ENCODE data around the gene PDZD2. TPM values are rescaled to one million over a fixed set of nuclear protein-coding genes. Genes with fewer than 3 reads are reported as not detected.

The PDZD2 gene
- total and polyA plus RNA-seq, 2 experiments from 2014 or later: 1.7 to 4.0 TPM

- no peak overlapping the region for H3K4me3 ChIP-seq
- H3K27me3 ChIP-seq: peaks cover 3% of the 10 kb centered on the region
- H3K4me1 ChIP-seq (ENCODE audit: insufficient read depth): peaks cover under 1% of the 10 kb centered on the region
- H3K36me3 ChIP-seq (replicated peaks; ENCODE audit: insufficient read depth, low read depth): no peaks in the 10 kb centered on the region
- no peak for DNase-seq (ENCODE audit: low spot score)
- no peak overlapping the region for H3K4me2 ChIP-seq
- no peaks in the 10 kb centered on the region for H3K79me2 ChIP-seq
- no peak overlapping the region for H3K27ac ChIP-seq
- no peak overlapping the region for H2AFZ ChIP-seq
- H3K9me2 ChIP-seq (replicated peaks; ENCODE audit: insufficient read depth): no peaks in the 10 kb centered on the region
- H3K9me3 ChIP-seq (ENCODE audit: low read depth): no peaks in the 10 kb centered on the region
- H4K20me1 ChIP-seq (ENCODE audit: insufficient read depth, poor library complexity, severe bottlenecking): no peaks in the 10 kb centered on the region
- TF ChIP-seq EZH2 (IDR thresholded peaks at IDR 0.05; ENCODE audit: borderline replicate concordance): no peak
- no peak for TF ChIP-seq EZH2phosphoT487 (IDR thresholded peaks at IDR 0.05; ENCODE audit: low read depth, severe bottlenecking, unreplicated experiment)
- TF ChIP-seq CTCF (IDR thresholded peaks at IDR 0.05; ENCODE audit: poor library complexity): no peak
These were observed 220.2 kb downstream of the PDZD2 start for GRCh38 chr5:31859096-31859495.

- no peak overlapping the region for H3K4me3 ChIP-seq
These were observed 221.3 kb downstream of the PDZD2 start for GRCh38 chr5:31860278-31860677.

GRCh38 chr5:31860726-31861433, 221.9 kb downstream of the PDZD2 start:
- H3K4me3 ChIP-seq: no peak overlapping the region
- no peaks in the 10 kb centered on the region for H3K79me2 ChIP-seq
- H4K20me1 ChIP-seq (ENCODE audit: insufficient read depth, poor library complexity, severe bottlenecking): no peaks in the 10 kb centered on the region
- no peak overlapping the region for H2AFZ ChIP-seq
- no peaks in the 10 kb centered on the region for H3K4me1 ChIP-seq (ENCODE audit: insufficient read depth)
- H3K27me3 ChIP-seq: no peaks in the 10 kb centered on the region
- H3K27ac ChIP-seq: no peak overlapping the region
- no peaks in the 10 kb centered on the region for H3K9me2 ChIP-seq (replicated peaks; ENCODE audit: insufficient read depth)
- H3K36me3 ChIP-seq (replicated peaks; ENCODE audit: insufficient read depth, low read depth): no peaks in the 10 kb centered on the region
- H3K4me2 ChIP-seq: no peak overlapping the region
- 95% methylated on average over 9 of the region's 9 CpGs for WGBS (ENCODE audit: low lambda C conversion rate, missing lambda C conversion rate)
- no peak for DNase-seq (ENCODE audit: low spot score)
- H3K9me3 ChIP-seq (ENCODE audit: low read depth): no peaks in the 10 kb centered on the region
- TF ChIP-seq CTCF (IDR thresholded peaks at IDR 0.05; ENCODE audit: poor library complexity) (no peak), EZH2phosphoT487 (IDR thresholded peaks at IDR 0.05; ENCODE audit: low read depth, severe bottlenecking, unreplicated experiment) (no peak), EZH2 (IDR thresholded peaks at IDR 0.05; ENCODE audit: borderline replicate concordance) (no peak)

More at GRCh38 chr5:31860278-31860677, 221.3 kb downstream of the PDZD2 start:
- no peaks in the 10 kb centered on the region for H3K79me2 ChIP-seq
- H3K27me3 ChIP-seq: peaks cover 3% of the 10 kb centered on the region
- no peak overlapping the region for H3K4me2 ChIP-seq
- H3K9me2 ChIP-seq (replicated peaks; ENCODE audit: insufficient read depth): no peaks in the 10 kb centered on the region
- H2AFZ ChIP-seq: no peak overlapping the region
- TF ChIP-seq CTCF (IDR thresholded peaks at IDR 0.05; ENCODE audit: poor library complexity): no peak
- TF ChIP-seq EZH2phosphoT487 (IDR thresholded peaks at IDR 0.05; ENCODE audit: low read depth, severe bottlenecking, unreplicated experiment): no peak
- TF ChIP-seq EZH2 (IDR thresholded peaks at IDR 0.05; ENCODE audit: borderline replicate concordance): no peak
- no peak overlapping the region for H3K27ac ChIP-seq
- no peaks in the 10 kb centered on the region for H4K20me1 ChIP-seq (ENCODE audit: insufficient read depth, poor library complexity, severe bottlenecking)
- no peaks in the 10 kb centered on the region for H3K9me3 ChIP-seq (ENCODE audit: low read depth)
- no peak for DNase-seq (ENCODE audit: low spot score)
- WGBS (ENCODE audit: low lambda C conversion rate, missing lambda C conversion rate): 89% methylated on average over 4 of the region's 4 CpGs
- no peaks in the 10 kb centered on the region for H3K36me3 ChIP-seq (replicated peaks; ENCODE audit: insufficient read depth, low read depth)
- H3K4me1 ChIP-seq (ENCODE audit: insufficient read depth): no peaks in the 10 kb centered on the region

Data from hepatocyte (in vitro differentiated cells).